Measurements from ENCODE around the gene ACSS1. TPM values are rescaled to one million over a fixed set of nuclear protein-coding genes. Genes with fewer than 3 reads are reported as not detected.

Gene ACSS1
- total and polyA plus RNA-seq, 2 of the 8 experiments (the other 6 are each of a cell fraction or from before 2014, with no cell fraction given) = 2.6 to 3.4 TPM

GRCh38 chr20:25040438-25040831, 17.5 kb downstream of the ACSS1 start (continued):
- TF ChIP-seq POLR2AphosphoS5 (IDR thresholded peaks at IDR 0.05; ENCODE audit: low read depth, low read length) (no peak), PHF8 (conservative IDR thresholded peaks at IDR 0.05; ENCODE audit: low read depth, low read length) (no peak), ASH2L (IDR thresholded peaks at IDR 0.05; ENCODE audit: low read length) (no peak), BACH1 (IDR thresholded peaks at IDR 0.05; ENCODE audit: low read length) (no peak), RFX5 (IDR thresholded peaks at IDR 0.05; ENCODE audit: borderline replicate concordance, low read depth, low read length) (no peak)
